GM12878 (cell line): ENCODE results near the gene LRRC8B. TPM values are rescaled to one million over a fixed set of nuclear protein-coding genes. Genes with fewer than 3 reads are reported as not detected.
A peak's percentile ranks its signal among the peaks of the same experiment; 100 is the strongest.

Experiments
- ATAC-seq: fragments of 200-7000 bp; cut with Tn5 transposase; 3 replicates; pipeline ENCODE4 v1.9.1; 2020; ENCODE audit warnings: mild to moderate bottlenecking, moderate library complexity
- BruUV-seq: library from RNA; stranded (reverse); fragments of 400-500 nt; replicated peaks from 2 replicates; lab custom pipeline; 2021; lab: Mats Ljungman, UMichigan
- CTCF ChIA-PET: fragments of 300-600 bp; sonication (Branson Sonifier 250); formaldehyde crosslinking; extraction: SDS; loops from one replicate; lab custom pipeline; 2021; ENCODE audit warnings: inconsistent platforms; lab: Yijun Ruan, JAX
- POLR2A ChIA-PET: fragments of 350-600 bp; formaldehyde crosslinking; extraction: SDS; loops from one replicate; lab custom pipeline; 2021; ENCODE audit warnings: inconsistent platforms; lab: Charles Lee
- RAD21 ChIA-PET: fragments of 300-600 bp; sonication (Branson Sonifier 250); formaldehyde crosslinking; loops from one replicate; lab custom pipeline; 2023; ENCODE audit warnings: antibody characterized with exemption; ENCODE audit not compliant: unreplicated experiment; lab: Charles Lee
- SMC1A ChIA-PET: fragments of 300-600 bp; sonication (Branson Sonifier 250); formaldehyde crosslinking; loops from one replicate; lab custom pipeline; 2023; ENCODE audit not compliant: unreplicated experiment, uncharacterized antibody; lab: Charles Lee
- DNase-seq: peaks from one replicate; pipeline ENCODE4 v3.0.0-alpha.2; 2011; ENCODE audit warnings: low read depth, low spot score
- FAIRE-seq: peaks from 3 replicates; lab custom pipeline; 2011; peaks lifted over from hg19 to GRCh38; lab: Jason Lieb, UNC
- H2AFZ ChIP-seq: 2 replicates; pipeline ENCODE4 v1.6.0; 2011; ENCODE audit warnings: low read depth, low read length, control low read depth; ENCODE audit not compliant: control insufficient read depth
- H3K27ac ChIP-seq: 2 replicates; pipeline ENCODE4 v1.5.1; 2011; ENCODE audit warnings: control low read depth; ENCODE audit not compliant: control insufficient read depth, insufficient read depth
- H3K27me3 ChIP-seq, 2 experiments: replicated peaks in 1 of 2; 2 replicates each; pipeline versions ENCODE4 v1.6.0 to v1.6.1; 2011; ENCODE audit warnings: low read length in 1 of 2; ENCODE audit not compliant: control insufficient read depth in 2 of 2, insufficient read depth in 2 of 2
- H3K36me3 ChIP-seq, 2 experiments: 2 replicates each; pipeline ENCODE4 v1.5.1; 2011; ENCODE audit warnings: low read length in 1 of 2; ENCODE audit not compliant: control insufficient read depth in 2 of 2, insufficient read depth in 2 of 2
- H3K4me1 ChIP-seq: 2 replicates; pipeline ENCODE4 v1.6.1; 2011; ENCODE audit warnings: mild to moderate bottlenecking, low read length, moderate library complexity, mixed read lengths; ENCODE audit not compliant: control insufficient read depth, insufficient read depth
- H3K4me2 ChIP-seq: 2 replicates; pipeline ENCODE4 v1.6.0; 2011; ENCODE audit warnings: control low read depth; ENCODE audit not compliant: control insufficient read depth, insufficient read depth
- H3K4me3 ChIP-seq: fragments of 200-600 bp; sonication (generic); 2 replicates; pipeline ENCODE4 v1.5.1; 2016
- H3K79me2 ChIP-seq: 2 replicates; pipeline ENCODE4 v1.6.0; 2011; ENCODE audit warnings: low read length; ENCODE audit not compliant: control insufficient read depth, insufficient read depth
- H3K9ac ChIP-seq: 2 replicates; pipeline ENCODE4 v1.8.0; 2011; ENCODE audit warnings: low read length, control low read depth, mixed read lengths; ENCODE audit not compliant: control insufficient read depth, insufficient read depth
- H3K9me3 ChIP-seq: replicated peaks from 3 replicates; pipeline ENCODE4 v1.5.1; 2011; ENCODE audit warnings: mild to moderate bottlenecking, low read length; ENCODE audit not compliant: control insufficient read depth, insufficient read depth
- H4K20me1 ChIP-seq: 2 replicates; pipeline ENCODE4 v1.6.0; 2011; ENCODE audit not compliant: control insufficient read depth, insufficient read depth
- BCL3 ChIP-seq: IDR thresholded peaks from 2 replicates; pipeline ENCODE4 v1.6.1; 2011; ENCODE audit warnings: borderline replicate concordance, low read depth, mild to moderate bottlenecking, moderate library complexity, low read length; ENCODE audit not compliant: insufficient read depth, poor library complexity, severe bottlenecking
- CEBPZ ChIP-seq: fragments of 150-350 bp; IDR thresholded peaks from 2 replicates; pipeline ENCODE4 v1.6.1; 2016; ENCODE audit warnings: low read depth, low read length
- E2F4 ChIP-seq: IDR thresholded peaks from 2 replicates; pipeline ENCODE4 v1.6.1; 2012; ENCODE audit warnings: low read depth, low read length, improper control_type of control experiment
- EP300 ChIP-seq, 2 experiments: fragments of 150-350 bp in 1 of 2; IDR thresholded peaks; 2 replicates each; pipeline ENCODE4 v1.6.1; 2011 to 2012; ENCODE audit warnings: low read depth in 2 of 2, low read length in 2 of 2, borderline replicate concordance in 1 of 2, improper control_type of control experiment in 1 of 2, inconsistent platforms in 1 of 2; ENCODE audit not compliant: control insufficient read depth in 1 of 2
- FOXK2 ChIP-seq: fragments of 450-650 bp; IDR thresholded peaks from 2 replicates; pipeline ENCODE4 v1.6.1; 2017; ENCODE audit warnings: mild to moderate bottlenecking, moderate library complexity
- GATAD2B ChIP-seq: fragments of 450-650 bp; conservative IDR thresholded peaks from 2 replicates; pipeline ENCODE4 v1.6.1; 2017; ENCODE audit warnings: low read depth, mild to moderate bottlenecking, moderate library complexity
- MEF2B ChIP-seq: fragments of 450-650 bp; IDR thresholded peaks from 2 replicates; pipeline ENCODE4 v1.6.1; 2018; ENCODE audit warnings: mild to moderate bottlenecking, moderate library complexity; ENCODE audit not compliant: partially characterized antibody, poor library complexity, severe bottlenecking
- MLLT1 ChIP-seq: fragments of 450-650 bp; IDR thresholded peaks from 2 replicates; pipeline ENCODE4 v1.6.1; 2016; ENCODE audit warnings: mild to moderate bottlenecking
- MXI1 ChIP-seq: fragments of 150-350 bp; IDR thresholded peaks from 2 replicates; pipeline ENCODE4 v1.6.1; 2011; ENCODE audit warnings: low read depth, mild to moderate bottlenecking, inconsistent platforms, low read length, improper control_type of control experiment
- NR2F1 ChIP-seq: fragments of 450-650 bp; conservative IDR thresholded peaks from 2 replicates; pipeline ENCODE4 v1.6.1; 2017; ENCODE audit warnings: mild to moderate bottlenecking
- PML ChIP-seq: IDR thresholded peaks from 2 replicates; pipeline ENCODE4 v1.6.1; 2012; ENCODE audit warnings: low read length, inconsistent platforms
- RUNX3 ChIP-seq: IDR thresholded peaks from 2 replicates; pipeline ENCODE4 v1.6.1; 2012; ENCODE audit warnings: low read length, inconsistent platforms
- SMC3 ChIP-seq: IDR thresholded peaks from 2 replicates; pipeline ENCODE4 v1.6.1; 2011; ENCODE audit warnings: low read length, improper control_type of control experiment, borderline replicate concordance
- STAT1 ChIP-seq: fragments of 450-650 bp; conservative IDR thresholded peaks from 2 replicates; pipeline ENCODE4 v1.6.1; 2014; ENCODE audit warnings: antibody characterized with exemption, mild to moderate bottlenecking
- TCF7 ChIP-seq: IDR thresholded peaks from 2 replicates; pipeline ENCODE4 v1.6.1; 2014; ENCODE audit warnings: antibody characterized with exemption, borderline replicate concordance
- WGBS: methylation state at CpG from one replicate; pipeline ENCODE4 v1.1.6; 2016; ENCODE audit warnings: low lambda C conversion rate; ENCODE audit not compliant: insufficient replicate concordance, insufficient coverage; ENCODE audit errors: missing lambda C conversion rate; 5-methylcytosine and 5-hydroxymethylcytosine counted together
- in situ Hi-C: fragments of 300-500 bp; cut with MboI; formaldehyde crosslinking; loops from 9 replicates; pipeline ENCODE4 v1.14.3; 2018; ENCODE audit warnings: mixed read lengths
- intact Hi-C: fragments of 100-400 bp; cut with micrococcal nuclease; formaldehyde crosslinking; loops from one replicate; pipeline ENCODE4 v1.14.2; 2022; ENCODE audit not compliant: unreplicated experiment
- polyA plus RNA-seq, 11 experiments: library from polyadenylated mRNA; depleted of rRNA in 4 of 11; unstranded in 6 of 11; stranded (reverse) in 5 of 11; fragments of >200 nt; fragmentation: Nextera tagmentation in 4 of 11; fragmentation: Illumina TruSeq in 1 of 11; extraction: Ambion mirVana in 4 of 11; extraction: Trizol in 1 of 11; gene quantifications; 1 replicate in 1 of 11; 2 replicates in 10 of 11; pipeline versions ENCODE4 v1.2.1 to v1.2.3, GENCODE V29; 2011 to 2016; ENCODE audit warnings: inconsistent platforms in 2 of 11, missing spikeins in 2 of 11, low read depth in 1 of 11
- total RNA-seq, 4 experiments: library from RNA; depleted of rRNA in 3 of 4; stranded (reverse); fragments of >200 nt in 3 of 4; fragmentation: Illumina TruSeq in 1 of 4; extraction: Trizol in 1 of 4; gene quantifications; 2 replicates each; pipeline versions ENCODE4 v1.2.1 to v1.2.3, GENCODE V29; 2013 to 2021

The LRRC8B gene
- total and polyA plus RNA-seq, 10 of the 15 experiments (the other 5 are each of a cell fraction or from before 2014, with no cell fraction given): 1.3 to 9.2 (median 5.4) TPM

- ATAC-seq (no peak), DNase-seq (no peak), FAIRE-seq (peak; percentile 35)
- no peaks in the 10 kb centered on the region for H3K9me3 ChIP-seq
- no peak overlapping the region for H3K27ac ChIP-seq
- no peak overlapping the region for H3K4me2 ChIP-seq
- no peak overlapping the region for H3K4me3 ChIP-seq
- H2AFZ ChIP-seq: no peak overlapping the region
- H3K4me1 ChIP-seq: peaks cover 6% of the 10 kb centered on the region
- POLR2A ChIA-PET: no interaction called here
- SMC1A ChIA-PET: interaction anchor here (0.9 to 1.6 kb wide), 9 partner anchors 10 to 108 kb away, joined by 3 to 6 read pairs (median 3); no protein-coding TSS in a partner anchor
- no peak overlapping the region for H3K9ac ChIP-seq
- BruUV-seq: no TSS peak
- RAD21 ChIA-PET: interaction anchor here (1.0 to 1.3 kb wide), 2 partner anchors 107 to 173 kb away, joined by 3 to 6 read pairs; no protein-coding TSS in a partner anchor
- in situ Hi-C loops: no loop called here
- no peaks in the 10 kb centered on the region; a peak in 2 of 4 replicates for H3K36me3 ChIP-seq
- H3K27me3 ChIP-seq: no peaks in the 10 kb centered on the region
- CTCF ChIA-PET: interaction anchor here (1.0 to 1.8 kb wide), 9 partner anchors 11 to 172 kb away, joined by 3 to 7 read pairs (median 3); no protein-coding TSS in a partner anchor
- intact Hi-C loops: no loop called here
- 84% methylated on average over 6 of the region's 6 CpGs for WGBS
- no peaks in the 10 kb centered on the region for H4K20me1 ChIP-seq
- no peaks in the 10 kb centered on the region for H3K79me2 ChIP-seq
- TF ChIP-seq RUNX3: no peak
- TF ChIP-seq EP300 (IDR thresholded peaks at IDR 0.05; ENCODE audit: borderline replicate concordance in 1 of 2, control insufficient read depth in 1 of 2, low read depth in 2 of 2, low read length in 2 of 2): no peak
- no peak for TF ChIP-seq CEBPZ
- TF ChIP-seq PML: no peak
- no peak for TF ChIP-seq SMC3
- no peak for TF ChIP-seq TCF7
- TF ChIP-seq STAT1: no peak
- no peak for TF ChIP-seq GATAD2B
- no peak for TF ChIP-seq NR2F1
- no peak for TF ChIP-seq MXI1
- no peak for TF ChIP-seq E2F4
- TF ChIP-seq FOXK2: no peak
- TF ChIP-seq MLLT1: no peak
- no peak for TF ChIP-seq BCL3
- no peak for TF ChIP-seq MEF2B
These were observed 65.9 kb downstream of the LRRC8B start for GRCh38 chr1:89590341-89591080.
